Measurements from ENCODE around the gene RAD1.
"Not testable (repeated sequence)": the region's sequence is repeated elsewhere in the genome, so short reads cannot be mapped to it uniquely, and the experiment has no call there.

Gene RAD1, protein sequence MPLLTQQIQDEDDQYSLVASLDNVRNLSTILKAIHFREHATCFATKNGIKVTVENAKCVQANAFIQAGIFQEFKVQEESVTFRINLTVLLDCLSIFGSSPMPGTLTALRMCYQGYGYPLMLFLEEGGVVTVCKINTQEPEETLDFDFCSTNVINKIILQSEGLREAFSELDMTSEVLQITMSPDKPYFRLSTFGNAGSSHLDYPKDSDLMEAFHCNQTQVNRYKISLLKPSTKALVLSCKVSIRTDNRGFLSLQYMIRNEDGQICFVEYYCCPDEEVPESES

GRCh38 chr5:34915139-34915855 is at the start of gene RAD1, which contains the start of gene BRIX1:
Gene RAD1, minus strand, starts transcription at chr5:34915504. Its CDS starts 612 bp downstream, at chr5:34914892.
Gene BRIX1, plus strand, starts transcription at chr5:34915711. Its CDS starts 28 bp downstream, at chr5:34915739.
- DNase-seq: peak; percentile 96

GRCh38 chr5:34959323-34959722 is 44.0 kb upstream of the RAD1 start:
- no peak for DNase-seq

- DNase-seq: no peak
Observed at GRCh38 chr5:34957857-34958690, 42.8 kb upstream of the RAD1 start.

GRCh38 chr5:34957321-34957720 is 42.0 kb upstream of the RAD1 start:
- no peak for DNase-seq

- DNase-seq: no peak
Observed at GRCh38 chr5:34944460-34945047, 29.2 kb upstream of the RAD1 start.

- DNase-seq: no peak
Observed at GRCh38 chr5:34944044-34944443, 28.7 kb upstream of the RAD1 start.

DNA sequence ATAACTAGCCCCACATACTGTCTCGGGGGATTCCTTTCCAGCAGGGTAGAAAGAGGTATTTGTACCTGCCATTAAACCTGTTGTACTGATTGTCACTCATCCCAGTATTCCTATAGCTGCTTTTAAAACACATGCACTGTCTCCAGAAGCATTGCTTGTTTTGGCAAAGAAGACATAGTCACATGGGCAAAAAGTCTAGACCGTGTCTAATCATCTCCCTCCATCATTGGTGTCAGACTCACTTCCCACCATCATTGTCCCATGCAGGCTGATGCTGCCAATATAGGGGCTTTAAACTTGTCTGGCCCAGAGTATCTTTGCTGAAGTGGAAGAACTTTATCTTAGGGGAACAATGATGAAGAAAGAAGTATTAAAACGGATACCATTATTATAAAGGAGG is 26.6 kb upstream of the RAD1 start:
- DNase-seq: no peak

DNA sequence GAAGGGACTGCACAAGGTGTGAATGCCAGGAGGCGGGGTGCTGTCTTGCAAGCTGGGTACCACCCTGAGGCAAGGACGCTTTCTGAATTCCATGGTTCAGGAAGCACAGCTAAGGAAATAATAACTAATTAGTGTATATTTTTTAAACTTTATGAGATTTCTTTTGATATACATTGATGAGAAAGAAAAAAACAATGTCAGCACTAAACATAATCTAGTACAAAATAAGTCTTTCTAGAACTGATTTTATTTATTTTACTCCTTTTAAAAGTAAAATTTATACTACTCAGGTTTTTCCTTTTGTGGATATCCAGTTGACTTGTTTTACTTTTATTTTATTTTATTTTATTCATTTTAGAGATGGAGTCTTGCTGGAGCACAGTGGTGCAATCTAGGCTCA is 17.6 kb upstream of the RAD1 start:
- DNase-seq: no peak

DNA sequence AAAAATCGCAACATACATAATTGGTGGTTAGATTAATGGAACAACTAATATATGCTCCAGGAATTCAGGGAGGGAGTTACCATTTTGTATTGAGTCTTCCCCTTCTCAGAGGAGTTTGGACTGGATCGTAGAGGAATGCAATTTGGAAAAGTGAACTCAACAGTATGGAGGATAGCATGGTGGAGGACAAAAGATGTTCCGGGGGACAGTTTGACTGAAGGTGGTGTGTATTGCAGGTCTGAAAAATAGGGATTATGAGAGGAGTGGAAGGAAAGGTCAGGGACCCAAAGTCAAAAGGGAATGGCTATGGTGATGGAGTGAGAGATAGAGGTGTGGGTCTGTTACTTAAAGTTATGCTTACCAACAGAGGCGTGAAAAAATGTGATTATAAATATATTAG is 15.6 kb upstream of the RAD1 start:
- no peak for DNase-seq

DNA sequence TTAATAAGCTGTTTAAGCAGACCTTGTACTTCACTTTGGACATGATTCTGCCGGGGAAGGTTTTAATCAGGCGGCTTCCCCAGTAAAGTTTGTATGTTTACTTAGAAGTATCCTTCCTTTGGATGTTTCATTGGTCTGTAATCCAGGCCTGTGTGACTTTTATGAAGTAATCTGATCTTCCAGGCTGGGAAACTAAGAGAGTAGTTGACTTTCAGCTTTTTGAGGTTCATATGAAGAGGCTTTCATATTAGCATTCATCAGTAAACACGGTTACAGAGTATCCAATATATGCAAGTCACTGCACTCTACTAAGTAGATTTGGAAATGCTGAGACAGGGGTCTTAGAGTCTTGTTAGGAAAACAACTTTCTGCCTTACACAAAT is 15.1 kb upstream of the RAD1 start:
- DNase-seq: no peak

- peak; percentile 61 for DNase-seq
Observed at GRCh38 chr5:34929720-34930461, 14.6 kb upstream of the RAD1 start.

- DNase-seq: peak; percentile 98
Observed at GRCh38 chr5:34929134-34929719, 13.9 kb upstream of the RAD1 start, which contains the start of gene DNAJC21. Gene DNAJC21, plus strand, starts transcription at chr5:34929559. Its CDS starts 261 bp downstream, at chr5:34929820.

- no peak for DNase-seq
Observed at GRCh38 chr5:34928267-34928666, 13.0 kb upstream of the RAD1 start.

DNA sequence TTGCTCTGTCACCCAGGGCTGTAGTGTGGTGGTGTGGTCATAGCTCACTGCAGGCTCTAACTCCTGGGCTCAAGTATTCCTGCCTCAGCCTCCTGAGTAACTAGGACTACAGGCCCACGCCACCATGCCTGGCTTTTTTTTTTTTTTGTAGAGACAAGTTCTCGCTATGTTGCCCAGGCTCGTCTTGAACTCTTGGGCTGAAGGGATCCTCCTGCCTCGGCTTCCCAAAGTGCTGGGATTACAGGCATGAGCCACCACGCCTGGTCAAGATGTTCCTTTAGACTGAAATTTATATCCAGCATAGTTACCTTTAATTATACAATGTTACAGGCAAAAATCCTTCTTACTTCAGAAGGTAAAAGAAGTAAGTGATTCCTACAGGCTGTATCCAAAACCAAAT is 12.5 kb upstream of the RAD1 start:
- DNase-seq: no peak

GRCh38 chr5:34926318-34926888 is 11.1 kb upstream of the RAD1 start:
- no peak for DNase-seq

DNA sequence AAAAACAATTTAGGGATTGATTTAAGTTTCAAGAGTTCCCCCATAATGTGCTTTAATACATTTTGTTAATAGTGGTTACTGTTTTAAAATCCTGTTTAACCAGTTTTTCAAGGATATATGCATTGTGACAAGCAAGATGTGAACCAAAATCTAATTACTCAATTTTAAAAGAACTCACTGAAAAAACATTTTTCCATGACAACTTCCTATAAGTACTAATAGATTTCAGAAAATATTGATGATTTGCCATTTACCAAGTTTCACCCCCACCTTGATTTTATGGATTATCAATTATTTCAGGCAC is 9.1 kb upstream of the RAD1 start:
- no peak for DNase-seq

- DNase-seq: no peak
Observed at GRCh38 chr5:34923694-34924461, 8.6 kb upstream of the RAD1 start.

DNA sequence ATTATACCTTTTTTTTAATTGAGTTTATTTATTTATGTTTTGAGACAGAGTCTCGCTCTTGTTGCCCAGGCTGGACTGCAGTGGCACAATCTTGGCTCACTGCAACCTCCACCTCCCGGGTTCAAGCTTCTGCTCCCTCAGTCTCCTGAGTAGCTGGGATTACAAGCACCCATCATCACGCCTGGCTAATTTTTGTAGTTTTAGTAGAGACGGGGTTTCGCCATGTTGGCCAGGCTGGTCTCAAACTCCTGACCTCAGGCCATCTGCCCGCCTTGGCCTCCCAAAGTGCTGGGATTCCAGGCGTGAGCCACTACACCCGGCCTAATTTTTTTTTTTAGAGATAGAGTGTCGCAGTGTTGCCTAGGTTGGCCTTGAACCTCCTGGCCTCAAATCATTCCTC is 8.0 kb upstream of the RAD1 start:
- DNase-seq: not testable (repeated sequence)

DNA sequence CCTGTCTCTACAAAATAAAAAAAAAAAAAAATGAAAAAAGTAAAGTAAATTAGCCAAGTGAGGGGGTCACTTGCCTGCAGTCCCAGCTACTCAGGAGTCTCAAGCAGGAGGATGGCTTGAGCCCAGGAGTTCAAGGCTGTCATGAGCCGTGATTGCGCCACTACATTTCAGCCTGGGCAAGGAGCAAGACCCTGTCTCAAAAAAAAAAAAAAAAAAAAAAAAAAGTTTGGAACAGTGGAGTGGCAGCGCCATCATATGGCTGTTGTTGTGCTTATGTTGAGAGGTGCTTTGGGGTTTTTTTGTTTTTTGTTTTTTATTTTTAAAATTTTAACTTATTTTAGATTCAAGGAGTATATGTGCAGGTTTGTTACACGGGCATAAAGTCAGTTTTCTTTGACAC is 3.8 kb upstream of the RAD1 start:
- DNase-seq: no peak

DNA sequence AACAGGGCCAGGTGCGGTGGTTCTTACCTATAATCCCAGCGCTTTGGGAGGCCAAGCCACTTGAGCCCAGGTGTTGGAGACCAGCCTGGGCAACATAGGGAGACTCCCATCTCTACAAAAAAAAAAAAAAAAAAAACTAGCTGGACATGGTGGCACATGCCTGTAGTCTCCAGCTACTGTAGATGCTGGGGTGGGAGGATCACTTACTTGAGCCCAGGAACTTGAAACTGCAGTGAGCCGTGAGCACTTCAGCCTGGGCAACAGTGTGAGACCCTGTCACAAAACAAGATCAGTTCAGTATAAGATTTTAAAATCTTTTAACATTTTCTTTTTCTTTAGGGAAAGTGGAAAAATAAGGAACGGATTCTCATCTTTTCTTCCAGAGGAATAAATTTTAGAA is 2.7 kb upstream of the RAD1 start:
- DNase-seq: no peak

GRCh38 chr5:34916518-34916917 is 1.2 kb upstream of the RAD1 start:
- no peak for DNase-seq

All from NCI-H2029 (cell line).